NCI-H1694 (cell line): ENCODE results near the gene GON4L.
"Not testable (repeated sequence)": the region's sequence is repeated elsewhere in the genome, so short reads cannot be mapped to it uniquely, and the experiment has no call there.

Experiments used
- DNase-seq: peaks from one replicate; lab custom pipeline; 2025; lab: John Stamatoyannopoulos, UW

The GON4L gene, protein sequence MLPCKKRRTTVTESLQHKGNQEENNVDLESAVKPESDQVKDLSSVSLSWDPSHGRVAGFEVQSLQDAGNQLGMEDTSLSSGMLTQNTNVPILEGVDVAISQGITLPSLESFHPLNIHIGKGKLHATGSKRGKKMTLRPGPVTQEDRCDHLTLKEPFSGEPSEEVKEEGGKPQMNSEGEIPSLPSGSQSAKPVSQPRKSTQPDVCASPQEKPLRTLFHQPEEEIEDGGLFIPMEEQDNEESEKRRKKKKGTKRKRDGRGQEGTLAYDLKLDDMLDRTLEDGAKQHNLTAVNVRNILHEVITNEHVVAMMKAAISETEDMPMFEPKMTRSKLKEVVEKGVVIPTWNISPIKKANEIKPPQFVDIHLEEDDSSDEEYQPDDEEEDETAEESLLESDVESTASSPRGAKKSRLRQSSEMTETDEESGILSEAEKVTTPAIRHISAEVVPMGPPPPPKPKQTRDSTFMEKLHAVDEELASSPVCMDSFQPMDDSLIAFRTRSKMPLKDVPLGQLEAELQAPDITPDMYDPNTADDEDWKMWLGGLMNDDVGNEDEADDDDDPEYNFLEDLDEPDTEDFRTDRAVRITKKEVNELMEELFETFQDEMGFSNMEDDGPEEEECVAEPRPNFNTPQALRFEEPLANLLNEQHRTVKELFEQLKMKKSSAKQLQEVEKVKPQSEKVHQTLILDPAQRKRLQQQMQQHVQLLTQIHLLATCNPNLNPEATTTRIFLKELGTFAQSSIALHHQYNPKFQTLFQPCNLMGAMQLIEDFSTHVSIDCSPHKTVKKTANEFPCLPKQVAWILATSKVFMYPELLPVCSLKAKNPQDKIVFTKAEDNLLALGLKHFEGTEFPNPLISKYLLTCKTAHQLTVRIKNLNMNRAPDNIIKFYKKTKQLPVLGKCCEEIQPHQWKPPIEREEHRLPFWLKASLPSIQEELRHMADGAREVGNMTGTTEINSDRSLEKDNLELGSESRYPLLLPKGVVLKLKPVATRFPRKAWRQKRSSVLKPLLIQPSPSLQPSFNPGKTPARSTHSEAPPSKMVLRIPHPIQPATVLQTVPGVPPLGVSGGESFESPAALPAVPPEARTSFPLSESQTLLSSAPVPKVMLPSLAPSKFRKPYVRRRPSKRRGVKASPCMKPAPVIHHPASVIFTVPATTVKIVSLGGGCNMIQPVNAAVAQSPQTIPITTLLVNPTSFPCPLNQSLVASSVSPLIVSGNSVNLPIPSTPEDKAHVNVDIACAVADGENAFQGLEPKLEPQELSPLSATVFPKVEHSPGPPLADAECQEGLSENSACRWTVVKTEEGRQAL (N-terminal part only)

DNA sequence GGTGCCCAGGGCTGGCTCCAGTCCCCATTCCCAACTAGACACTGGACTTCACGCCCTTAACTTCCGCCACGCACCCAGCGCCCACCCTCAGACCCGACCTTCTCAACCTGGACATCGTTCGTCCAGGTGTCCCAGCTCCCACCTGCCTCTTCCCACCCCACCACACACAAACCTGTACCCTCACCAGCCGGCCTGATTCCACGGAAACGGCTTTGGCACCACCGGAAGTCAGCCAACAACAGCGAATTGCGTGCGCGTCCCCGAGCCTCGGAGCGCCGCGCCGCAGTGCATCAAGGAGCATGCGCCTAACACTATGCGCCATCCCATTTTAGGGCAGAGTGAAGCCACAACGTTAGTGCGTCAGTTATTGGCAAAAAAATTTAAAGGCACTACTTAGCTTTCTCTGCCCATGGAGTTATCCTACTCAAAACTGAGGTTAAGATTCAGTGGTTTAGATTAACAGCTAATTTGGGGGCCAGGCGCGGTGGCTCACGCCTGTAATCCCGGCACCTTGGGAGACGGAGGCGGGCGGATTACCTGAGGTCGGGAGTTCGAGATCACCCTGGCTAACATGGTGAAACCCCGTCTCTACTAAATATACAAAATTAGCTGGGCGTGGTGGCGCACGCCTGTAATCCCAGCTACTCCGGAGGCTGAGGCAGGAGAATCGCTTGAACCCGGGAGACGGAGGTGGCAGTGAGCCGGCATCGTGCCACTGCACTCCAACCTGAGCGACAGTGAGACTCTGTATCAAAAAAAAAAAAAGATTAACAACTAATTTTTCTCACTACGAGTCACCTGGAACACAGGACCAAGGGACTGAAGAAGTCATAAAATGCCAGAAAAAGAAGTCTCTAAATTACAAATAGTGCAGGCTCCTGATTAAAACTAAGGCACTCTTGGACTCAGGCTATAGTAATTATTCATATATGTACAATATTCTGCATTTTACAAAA, at the start of gene GON4L:
TSS of gene GON4L (minus strand) at position 240 of the 956 bp plus-strand sequence. CDS start 3,434 bp downstream, outside the sequence.
- DNase-seq, result peak; percentile 99

DNA sequence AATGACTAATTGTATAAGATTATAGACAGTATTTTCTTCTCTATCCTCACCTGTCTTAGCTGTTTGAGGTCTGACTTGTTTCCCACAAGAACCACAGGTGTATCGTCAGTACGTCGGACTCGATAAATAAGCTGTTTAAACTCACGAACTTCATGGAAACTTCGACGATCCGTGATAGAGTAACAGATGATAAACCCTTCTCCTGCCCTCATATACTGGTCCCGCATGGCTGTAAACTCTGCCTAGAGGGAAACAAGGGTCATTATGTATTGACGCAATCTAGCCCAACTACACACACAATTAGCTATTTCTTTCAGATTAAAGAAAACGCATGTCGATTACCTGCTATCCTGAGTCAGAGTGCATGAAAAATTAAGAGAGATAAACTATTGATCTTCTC, 47.2 kb upstream of the GON4L start:
- no peak for DNase-seq

GRCh38 chr1:155900161-155900560, 43.1 kb upstream of the GON4L start:
- no peak for DNase-seq

- no peak for DNase-seq
Measured at GRCh38 chr1:155899683-155900082, 42.7 kb upstream of the GON4L start.

- no peak for DNase-seq
Measured at GRCh38 chr1:155898888-155899287, 41.9 kb upstream of the GON4L start.

DNA sequence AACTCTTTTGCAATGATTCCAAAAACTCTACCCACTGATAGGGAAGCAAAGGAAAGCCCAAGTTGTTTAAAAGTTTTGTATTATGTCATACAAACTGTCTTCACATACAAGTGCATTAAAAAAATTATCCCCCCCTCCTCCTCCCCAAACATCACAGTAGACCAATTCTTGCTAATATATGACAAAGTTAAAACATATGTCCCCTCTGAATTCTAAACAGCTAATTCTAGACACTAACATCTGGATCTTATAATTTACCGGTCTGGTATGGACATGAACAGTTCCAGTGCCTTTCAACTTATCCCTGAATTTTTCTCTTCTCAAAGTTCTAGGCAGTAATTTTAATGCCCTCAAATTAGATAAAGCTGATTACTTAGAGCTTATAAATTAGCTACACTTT, 40.7 kb upstream of the GON4L start:
- DNase-seq, result no peak

DNA sequence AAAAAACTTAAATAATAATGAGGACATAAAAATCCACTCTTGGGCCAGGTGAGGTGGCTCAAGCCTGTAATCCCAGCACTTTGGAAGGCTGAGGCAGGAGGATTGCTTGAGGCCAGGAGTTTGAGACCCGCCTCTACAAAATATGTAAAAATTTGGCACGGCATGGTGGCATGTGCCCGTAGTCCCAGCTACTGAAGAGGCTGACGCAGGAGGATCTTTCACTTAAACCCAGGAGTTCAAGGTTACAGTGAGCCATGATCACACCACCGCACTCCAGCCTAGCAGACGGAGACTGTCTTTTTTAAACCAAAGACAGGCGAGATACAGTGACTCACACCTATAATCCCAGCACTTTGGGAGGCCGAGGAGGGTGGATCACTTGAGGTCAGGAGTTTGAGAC, 39.5 kb upstream of the GON4L start:
- DNase-seq, result not testable (repeated sequence)

GRCh38 chr1:155895617-155896016, 38.6 kb upstream of the GON4L start:
- DNase-seq, result not testable (repeated sequence)

GRCh38 chr1:155893389-155894142, 36.6 kb upstream of the GON4L start:
- DNase-seq, result no peak

- no peak for DNase-seq
Measured at GRCh38 chr1:155892796-155893195, 35.8 kb upstream of the GON4L start.

- DNase-seq, result no peak
Measured at GRCh38 chr1:155890251-155890650, 33.2 kb upstream of the GON4L start.

- no peak for DNase-seq
Measured at GRCh38 chr1:155889566-155889965, 32.6 kb upstream of the GON4L start.

DNA sequence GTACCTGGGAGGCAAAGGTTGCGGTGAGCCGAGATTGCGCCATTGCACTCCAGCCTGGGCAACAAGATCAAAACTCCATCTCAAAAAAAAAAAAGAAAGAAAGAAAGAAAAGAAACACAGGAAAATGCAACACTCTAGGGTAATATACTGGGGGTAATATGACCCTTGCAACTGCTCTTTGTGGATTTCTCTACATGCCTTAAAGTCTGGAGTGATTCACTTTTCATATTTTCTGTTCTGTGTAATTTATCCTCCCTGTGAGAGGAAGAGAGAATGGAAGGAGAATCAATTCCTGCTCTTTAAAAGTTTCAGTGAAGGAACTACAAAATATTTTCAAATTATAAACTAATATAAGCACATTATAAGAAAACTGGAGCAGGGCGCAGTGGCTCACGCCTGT, 31.5 kb upstream of the GON4L start:
- DNase-seq, result no peak

DNA sequence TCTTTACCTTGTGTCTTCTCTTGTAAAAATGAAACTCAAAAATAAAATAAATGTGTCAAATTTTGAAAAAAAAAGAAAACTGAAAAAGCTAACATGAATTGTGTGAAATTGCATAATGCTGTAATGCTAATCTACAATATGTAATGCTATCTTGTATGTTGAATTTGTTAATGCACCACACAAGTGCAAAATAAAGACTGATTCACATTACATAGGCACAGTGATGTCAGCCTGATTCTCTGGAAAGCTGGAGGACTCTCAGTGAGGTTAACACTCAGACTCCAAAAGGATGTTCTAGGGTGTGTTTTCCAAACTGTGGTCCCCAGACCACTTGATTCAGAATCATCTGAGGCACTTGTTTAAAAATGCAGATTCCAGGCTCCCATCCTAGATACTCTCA, 28.0 kb upstream of the GON4L start:
- DNase-seq, result no peak

- DNase-seq, result no peak
Measured at GRCh38 chr1:155884031-155884960, 27.3 kb upstream of the GON4L start.

DNA sequence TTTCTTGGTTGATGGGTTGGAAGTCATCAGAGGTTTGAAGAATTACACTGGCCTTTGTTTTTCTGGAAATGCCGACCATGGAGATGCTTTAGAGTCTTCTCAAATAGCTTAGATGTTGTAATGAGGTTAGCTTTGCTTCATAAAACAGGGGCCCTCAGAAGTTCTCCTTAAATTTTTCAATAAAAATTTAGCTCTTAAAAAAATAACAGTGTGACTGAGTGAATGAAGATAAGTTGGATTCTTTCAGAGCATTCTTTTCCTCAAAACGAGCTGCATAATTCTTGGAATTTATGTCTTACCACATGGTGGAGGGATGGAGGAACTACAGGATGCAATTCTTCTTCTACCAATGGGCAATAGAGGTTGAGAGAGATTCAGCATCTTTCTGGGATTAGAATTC, 25.8 kb upstream of the GON4L start:
- no peak for DNase-seq

DNA sequence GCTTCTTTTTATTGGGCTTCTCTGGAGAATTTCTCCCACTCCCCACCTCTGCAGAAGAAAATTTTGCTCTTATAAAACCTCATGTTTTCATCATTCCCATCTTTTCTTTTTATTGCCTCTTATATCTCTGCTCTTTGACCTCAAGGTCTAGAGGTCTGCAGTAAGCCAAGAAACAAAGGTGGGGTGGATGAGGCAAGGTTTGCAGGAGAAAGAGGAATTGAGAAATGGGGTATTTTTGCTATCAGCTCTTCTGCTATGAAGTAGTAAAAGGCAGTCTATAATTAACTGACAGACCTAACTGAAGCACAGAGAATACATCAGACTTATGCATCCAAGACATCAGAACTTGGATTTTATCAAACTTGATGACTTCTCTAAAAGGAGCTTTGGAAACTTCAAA, 25.2 kb upstream of the GON4L start:
- no peak for DNase-seq

DNA sequence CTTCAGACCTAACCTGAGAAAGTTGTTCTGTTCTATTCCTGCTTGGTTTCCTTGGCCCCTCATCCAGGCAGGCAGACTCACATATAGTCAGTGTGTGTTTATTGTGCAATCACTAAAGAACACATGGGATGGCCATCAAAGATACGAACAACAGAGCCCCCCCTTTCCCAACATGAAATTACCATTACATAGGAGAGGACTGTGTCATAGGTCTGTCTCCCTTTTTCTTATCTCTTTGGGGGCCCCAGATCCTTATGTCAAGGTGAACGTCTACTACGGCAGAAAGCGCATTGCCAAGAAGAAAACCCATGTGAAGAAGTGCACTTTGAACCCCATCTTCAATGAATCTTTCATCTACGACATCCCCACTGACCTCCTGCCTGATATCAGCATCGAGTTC, 23.9 kb upstream of the GON4L start:
- no peak for DNase-seq

DNA sequence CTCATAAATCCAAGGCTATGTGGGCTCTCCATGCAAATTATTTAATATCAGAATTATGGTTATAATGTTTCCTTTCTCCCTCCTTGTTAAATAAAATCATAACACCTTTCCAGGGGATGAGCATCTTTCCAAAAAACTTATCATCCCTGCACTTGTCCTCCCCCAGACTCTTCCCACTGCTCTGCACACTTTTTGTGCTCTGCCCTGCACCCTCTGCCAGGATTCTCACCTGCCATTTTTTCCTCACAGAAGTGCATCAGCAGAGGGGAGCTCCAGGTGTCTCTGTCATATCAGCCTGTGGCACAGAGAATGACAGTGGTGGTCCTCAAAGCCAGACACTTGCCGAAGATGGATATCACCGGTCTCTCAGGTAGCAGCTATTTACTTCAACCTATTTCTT, 23.2 kb upstream of the GON4L start:
- no peak for DNase-seq
